ENCODE data around the gene TECPR2. TPM values are rescaled to one million over a fixed set of nuclear protein-coding genes. Genes with fewer than 3 reads are reported as not detected.

Gene TECPR2
- total and polyA plus RNA-seq, 2 of the 13 experiments (the other 11 are each of a cell fraction or from before 2014, with no cell fraction given) = 3.5 to 5.7 TPM

DNA sequence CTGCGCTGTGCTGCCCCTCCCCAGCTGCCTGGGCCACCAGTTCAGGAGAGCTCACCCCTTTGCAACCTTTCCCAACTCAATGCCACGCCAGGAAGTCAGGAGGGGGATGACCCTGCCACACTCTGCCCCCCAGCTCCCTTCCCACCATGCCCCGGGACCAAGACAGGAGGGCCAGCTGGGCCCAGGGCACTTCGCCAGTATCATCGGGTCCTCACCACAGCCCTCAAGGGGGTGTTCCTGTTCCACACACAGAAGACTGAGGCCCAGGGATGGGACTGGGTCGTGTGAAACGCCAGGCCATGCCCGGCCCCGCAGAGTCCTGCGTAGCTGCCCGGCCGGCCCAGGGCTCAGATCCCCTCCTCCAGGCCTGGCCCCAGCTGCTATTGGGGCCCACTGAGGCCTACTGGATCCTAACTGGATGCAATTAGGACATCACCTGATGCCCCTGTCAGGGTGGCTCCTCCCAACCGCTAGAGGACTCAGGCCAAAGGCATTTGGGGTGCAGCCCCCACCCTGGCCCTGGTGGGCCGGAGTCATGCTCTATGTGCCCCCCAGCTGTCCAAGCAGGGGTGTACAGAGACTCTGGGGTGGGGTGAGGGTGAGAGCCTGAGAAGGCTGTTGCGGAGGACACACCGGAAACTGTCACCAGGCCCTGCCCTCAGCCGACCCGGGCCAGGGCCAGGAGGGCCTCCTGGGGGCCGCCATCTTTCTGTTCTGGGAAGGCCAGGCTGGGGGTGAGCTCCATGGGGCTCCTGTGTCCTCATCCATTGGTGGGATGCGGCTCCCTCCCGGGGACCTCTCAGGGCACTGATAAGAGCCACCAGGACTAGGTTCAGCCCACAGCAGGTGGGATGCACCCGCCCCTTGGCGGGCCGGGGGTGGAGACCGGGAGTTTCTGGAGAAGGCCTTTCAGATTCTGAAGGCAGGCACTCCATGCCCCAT, 176.1 kb downstream of the TECPR2 start (continued):
- TF ChIP-seq, protein P1, sequence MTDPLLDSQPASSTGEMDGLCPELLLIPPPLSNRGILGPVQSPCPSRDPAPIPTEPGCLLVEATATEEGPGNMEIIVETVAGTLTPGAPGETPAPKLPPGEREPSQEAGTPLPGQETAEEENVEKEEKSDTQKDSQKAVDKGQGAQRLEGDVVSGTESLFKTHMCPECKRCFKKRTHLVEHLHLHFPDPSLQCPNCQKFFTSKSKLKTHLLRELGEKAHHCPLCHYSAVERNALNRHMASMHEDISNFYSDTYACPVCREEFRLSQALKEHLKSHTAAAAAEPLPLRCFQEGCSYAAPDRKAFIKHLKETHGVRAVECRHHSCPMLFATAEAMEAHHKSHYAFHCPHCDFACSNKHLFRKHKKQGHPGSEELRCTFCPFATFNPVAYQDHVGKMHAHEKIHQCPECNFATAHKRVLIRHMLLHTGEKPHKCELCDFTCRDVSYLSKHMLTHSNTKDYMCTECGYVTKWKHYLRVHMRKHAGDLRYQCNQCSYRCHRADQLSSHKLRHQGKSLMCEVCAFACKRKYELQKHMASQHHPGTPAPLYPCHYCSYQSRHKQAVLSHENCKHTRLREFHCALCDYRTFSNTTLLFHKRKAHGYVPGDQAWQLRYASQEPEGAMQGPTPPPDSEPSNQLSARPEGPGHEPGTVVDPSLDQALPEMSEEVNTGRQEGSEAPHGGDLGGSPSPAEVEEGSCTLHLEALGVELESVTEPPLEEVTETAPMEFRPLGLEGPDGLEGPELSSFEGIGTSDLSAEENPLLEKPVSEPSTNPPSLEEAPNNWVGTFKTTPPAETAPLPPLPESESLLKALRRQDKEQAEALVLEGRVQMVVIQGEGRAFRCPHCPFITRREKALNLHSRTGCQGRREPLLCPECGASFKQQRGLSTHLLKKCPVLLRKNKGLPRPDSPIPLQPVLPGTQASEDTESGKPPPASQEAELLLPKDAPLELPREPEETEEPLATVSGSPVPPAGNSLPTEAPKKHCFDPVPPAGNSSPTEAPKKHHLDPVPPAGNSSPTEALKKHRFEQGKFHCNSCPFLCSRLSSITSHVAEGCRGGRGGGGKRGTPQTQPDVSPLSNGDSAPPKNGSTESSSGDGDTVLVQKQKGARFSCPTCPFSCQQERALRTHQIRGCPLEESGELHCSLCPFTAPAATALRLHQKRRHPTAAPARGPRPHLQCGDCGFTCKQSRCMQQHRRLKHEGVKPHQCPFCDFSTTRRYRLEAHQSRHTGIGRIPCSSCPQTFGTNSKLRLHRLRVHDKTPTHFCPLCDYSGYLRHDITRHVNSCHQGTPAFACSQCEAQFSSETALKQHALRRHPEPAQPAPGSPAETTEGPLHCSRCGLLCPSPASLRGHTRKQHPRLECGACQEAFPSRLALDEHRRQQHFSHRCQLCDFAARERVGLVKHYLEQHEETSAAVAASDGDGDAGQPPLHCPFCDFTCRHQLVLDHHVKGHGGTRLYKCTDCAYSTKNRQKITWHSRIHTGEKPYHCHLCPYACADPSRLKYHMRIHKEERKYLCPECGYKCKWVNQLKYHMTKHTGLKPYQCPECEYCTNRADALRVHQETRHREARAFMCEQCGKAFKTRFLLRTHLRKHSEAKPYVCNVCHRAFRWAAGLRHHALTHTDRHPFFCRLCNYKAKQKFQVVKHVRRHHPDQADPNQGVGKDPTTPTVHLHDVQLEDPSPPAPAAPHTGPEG (CRISPR knock-in tag; IDR thresholded peaks at IDR 0.05) = peak; percentile 38; the same call in 1 of the 2 replicates
- TF ChIP-seq, protein P2, sequence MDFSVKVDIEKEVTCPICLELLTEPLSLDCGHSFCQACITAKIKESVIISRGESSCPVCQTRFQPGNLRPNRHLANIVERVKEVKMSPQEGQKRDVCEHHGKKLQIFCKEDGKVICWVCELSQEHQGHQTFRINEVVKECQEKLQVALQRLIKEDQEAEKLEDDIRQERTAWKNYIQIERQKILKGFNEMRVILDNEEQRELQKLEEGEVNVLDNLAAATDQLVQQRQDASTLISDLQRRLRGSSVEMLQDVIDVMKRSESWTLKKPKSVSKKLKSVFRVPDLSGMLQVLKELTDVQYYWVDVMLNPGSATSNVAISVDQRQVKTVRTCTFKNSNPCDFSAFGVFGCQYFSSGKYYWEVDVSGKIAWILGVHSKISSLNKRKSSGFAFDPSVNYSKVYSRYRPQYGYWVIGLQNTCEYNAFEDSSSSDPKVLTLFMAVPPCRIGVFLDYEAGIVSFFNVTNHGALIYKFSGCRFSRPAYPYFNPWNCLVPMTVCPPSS (IDR thresholded peaks at IDR 0.05) = no peak
- TF ChIP-seq TCF12 (IDR thresholded peaks at IDR 0.05) = no peak
- TF ChIP-seq TCF12 (CRISPR knock-in tag; IDR thresholded peaks at IDR 0.05) = no peak
- TF ChIP-seq, protein P3, sequence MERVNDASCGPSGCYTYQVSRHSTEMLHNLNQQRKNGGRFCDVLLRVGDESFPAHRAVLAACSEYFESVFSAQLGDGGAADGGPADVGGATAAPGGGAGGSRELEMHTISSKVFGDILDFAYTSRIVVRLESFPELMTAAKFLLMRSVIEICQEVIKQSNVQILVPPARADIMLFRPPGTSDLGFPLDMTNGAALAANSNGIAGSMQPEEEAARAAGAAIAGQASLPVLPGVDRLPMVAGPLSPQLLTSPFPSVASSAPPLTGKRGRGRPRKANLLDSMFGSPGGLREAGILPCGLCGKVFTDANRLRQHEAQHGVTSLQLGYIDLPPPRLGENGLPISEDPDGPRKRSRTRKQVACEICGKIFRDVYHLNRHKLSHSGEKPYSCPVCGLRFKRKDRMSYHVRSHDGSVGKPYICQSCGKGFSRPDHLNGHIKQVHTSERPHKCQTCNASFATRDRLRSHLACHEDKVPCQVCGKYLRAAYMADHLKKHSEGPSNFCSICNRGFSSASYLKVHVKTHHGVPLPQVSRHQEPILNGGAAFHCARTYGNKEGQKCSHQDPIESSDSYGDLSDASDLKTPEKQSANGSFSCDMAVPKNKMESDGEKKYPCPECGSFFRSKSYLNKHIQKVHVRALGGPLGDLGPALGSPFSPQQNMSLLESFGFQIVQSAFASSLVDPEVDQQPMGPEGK (CRISPR knock-in tag; IDR thresholded peaks at IDR 0.05) = peak; percentile 89
- no peak; the same call in 1 of the 2 replicates for TF ChIP-seq RARA (CRISPR knock-in tag; IDR thresholded peaks at IDR 0.05)
- TF ChIP-seq, protein P4, sequence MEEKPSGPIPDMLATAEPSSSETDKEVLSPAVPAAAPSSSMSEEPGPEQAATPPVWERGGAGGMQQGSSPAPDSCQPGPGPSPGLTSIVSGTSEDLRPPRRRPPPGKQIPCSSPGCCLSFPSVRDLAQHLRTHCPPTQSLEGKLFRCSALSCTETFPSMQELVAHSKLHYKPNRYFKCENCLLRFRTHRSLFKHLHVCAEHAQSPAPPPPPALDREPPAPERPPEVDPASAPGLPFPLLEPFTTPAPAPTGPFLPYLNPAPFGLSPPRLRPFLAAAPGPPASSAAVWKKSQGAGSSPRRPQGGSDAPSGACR (CRISPR knock-in tag; IDR thresholded peaks at IDR 0.05) = no peak
- no peak for TF ChIP-seq FOXA1 (IDR thresholded peaks at IDR 0.05)
- TF ChIP-seq FOXA1 (CRISPR knock-in tag; IDR thresholded peaks at IDR 0.05) = no peak
- TF ChIP-seq, protein P5, sequence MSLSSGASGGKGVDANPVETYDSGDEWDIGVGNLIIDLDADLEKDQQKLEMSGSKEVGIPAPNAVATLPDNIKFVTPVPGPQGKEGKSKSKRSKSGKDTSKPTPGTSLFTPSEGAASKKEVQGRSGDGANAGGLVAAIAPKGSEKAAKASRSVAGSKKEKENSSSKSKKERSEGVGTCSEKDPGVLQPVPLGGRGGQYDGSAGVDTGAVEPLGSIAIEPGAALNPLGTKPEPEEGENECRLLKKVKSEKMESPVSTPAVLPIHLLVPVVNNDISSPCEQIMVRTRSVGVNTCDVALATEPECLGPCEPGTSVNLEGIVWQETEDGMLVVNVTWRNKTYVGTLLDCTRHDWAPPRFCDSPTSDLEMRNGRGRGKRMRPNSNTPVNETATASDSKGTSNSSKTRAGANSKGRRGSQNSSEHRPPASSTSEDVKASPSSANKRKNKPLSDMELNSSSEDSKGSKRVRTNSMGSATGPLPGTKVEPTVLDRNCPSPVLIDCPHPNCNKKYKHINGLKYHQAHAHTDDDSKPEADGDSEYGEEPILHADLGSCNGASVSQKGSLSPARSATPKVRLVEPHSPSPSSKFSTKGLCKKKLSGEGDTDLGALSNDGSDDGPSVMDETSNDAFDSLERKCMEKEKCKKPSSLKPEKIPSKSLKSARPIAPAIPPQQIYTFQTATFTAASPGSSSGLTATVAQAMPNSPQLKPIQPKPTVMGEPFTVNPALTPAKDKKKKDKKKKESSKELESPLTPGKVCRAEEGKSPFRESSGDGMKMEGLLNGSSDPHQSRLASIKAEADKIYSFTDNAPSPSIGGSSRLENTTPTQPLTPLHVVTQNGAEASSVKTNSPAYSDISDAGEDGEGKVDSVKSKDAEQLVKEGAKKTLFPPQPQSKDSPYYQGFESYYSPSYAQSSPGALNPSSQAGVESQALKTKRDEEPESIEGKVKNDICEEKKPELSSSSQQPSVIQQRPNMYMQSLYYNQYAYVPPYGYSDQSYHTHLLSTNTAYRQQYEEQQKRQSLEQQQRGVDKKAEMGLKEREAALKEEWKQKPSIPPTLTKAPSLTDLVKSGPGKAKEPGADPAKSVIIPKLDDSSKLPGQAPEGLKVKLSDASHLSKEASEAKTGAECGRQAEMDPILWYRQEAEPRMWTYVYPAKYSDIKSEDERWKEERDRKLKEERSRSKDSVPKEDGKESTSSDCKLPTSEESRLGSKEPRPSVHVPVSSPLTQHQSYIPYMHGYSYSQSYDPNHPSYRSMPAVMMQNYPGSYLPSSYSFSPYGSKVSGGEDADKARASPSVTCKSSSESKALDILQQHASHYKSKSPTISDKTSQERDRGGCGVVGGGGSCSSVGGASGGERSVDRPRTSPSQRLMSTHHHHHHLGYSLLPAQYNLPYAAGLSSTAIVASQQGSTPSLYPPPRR (CRISPR knock-in tag; IDR thresholded peaks at IDR 0.05; ENCODE audit: borderline replicate concordance) = peak; percentile 62
- TF ChIP-seq SCMH1 (CRISPR knock-in tag; IDR thresholded peaks at IDR 0.05; ENCODE audit: borderline replicate concordance) = no peak
- no peak for TF ChIP-seq ZNF256 (CRISPR knock-in tag; conservative IDR thresholded peaks at IDR 0.05)
- TF ChIP-seq MEF2D (CRISPR knock-in tag; IDR thresholded peaks at IDR 0.05) = peak; percentile 72; the same call in 1 of the 2 replicates
